Right renal pelvis (tissue), 4 donors: ENCODE measurements around the gene TMOD2. TPM values are rescaled to one million over a fixed set of nuclear protein-coding genes. Genes with fewer than 3 reads are reported as not detected.
"Not testable (repeated sequence)": the region's sequence is repeated elsewhere in the genome, so short reads cannot be mapped to it uniquely, and the experiment has no call there.

ENCODE experiments used
- DNase-seq, 4 donors: peaks; one replicate each; pipeline ENCODE4 v3.0.0-alpha.2; 2013; ENCODE audit warnings: low read depth in 4 of 4, low spot score in 3 of 4, missing footprints in 1 of 4
- polyA plus RNA-seq, 4 donors: library from polyadenylated mRNA; unstranded; fragments of 120-200 nt; gene quantifications; one replicate each; pipeline ENCODE4 v1.2.1, GENCODE V29; 2013; ENCODE audit not compliant: insufficient read length in 4 of 4

Gene TMOD2
- polyA plus RNA-seq, 4 donors: 3.9 to 5.3 (median 4.7) TPM

- DNase-seq: no peak
These were observed 16.6 kb downstream of the TMOD2 start for GRCh38 chr15:51768018-51768417.

DNA sequence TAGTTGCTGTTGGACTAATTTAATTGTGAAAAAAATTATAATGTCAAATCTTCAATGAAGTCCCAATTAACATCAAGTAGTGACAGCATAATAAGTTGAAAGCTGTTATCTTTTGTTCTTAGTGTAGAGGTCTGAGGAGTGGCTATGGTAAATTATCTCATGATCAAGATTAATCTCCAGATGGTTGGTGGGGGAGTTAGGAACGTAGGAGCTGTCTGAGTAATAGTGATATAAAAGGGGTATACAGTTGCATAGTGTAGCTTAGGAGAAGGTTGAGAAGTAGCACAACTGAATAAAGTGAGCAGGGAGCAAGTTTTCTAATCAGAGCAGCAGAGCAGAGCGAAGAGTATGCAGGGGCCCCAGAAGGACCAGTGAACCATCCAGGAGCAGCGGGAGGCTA is 19.5 kb downstream of the TMOD2 start:
- DNase-seq: no peak

DNA sequence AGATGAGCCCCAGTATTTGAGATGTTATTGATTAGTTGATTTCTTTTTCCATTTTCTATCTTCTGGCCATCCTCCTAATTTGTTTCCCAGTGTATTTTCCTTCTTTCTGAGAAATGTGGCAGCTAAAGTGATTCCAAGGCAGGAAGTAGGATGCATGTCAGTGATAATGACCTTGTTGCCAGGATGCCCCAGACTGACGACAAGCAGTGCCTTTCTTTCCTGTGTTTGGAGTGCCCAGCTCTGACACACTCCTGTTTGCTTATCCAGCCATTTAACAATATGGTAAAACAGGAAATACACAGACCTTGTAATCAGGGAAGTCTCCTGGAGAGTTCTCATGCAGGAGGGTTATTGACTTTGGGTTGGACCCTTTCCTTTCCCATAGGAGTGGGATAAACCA is 20.4 kb downstream of the TMOD2 start:
- DNase-seq: no peak

DNA sequence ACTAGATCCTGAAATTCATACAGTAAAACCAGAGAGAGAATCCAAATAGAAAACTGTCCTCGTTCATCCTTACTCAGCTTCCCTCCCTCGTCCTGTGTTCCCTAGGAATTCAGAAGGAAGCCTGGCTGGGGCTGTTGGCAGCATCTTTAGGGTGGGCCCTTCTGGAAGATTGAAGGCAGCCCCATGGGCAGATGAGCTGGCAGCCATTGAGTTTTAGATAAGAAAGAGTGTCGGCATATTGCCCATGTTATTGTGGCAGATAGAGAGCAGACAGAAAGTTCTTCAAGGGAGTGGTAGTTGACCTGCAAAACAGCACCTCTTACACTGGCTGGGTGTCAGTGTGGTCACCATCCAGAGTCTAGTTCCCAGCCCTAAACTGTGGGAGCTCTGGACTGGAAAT is 23.5 kb downstream of the TMOD2 start:
- DNase-seq: no peak

DNA sequence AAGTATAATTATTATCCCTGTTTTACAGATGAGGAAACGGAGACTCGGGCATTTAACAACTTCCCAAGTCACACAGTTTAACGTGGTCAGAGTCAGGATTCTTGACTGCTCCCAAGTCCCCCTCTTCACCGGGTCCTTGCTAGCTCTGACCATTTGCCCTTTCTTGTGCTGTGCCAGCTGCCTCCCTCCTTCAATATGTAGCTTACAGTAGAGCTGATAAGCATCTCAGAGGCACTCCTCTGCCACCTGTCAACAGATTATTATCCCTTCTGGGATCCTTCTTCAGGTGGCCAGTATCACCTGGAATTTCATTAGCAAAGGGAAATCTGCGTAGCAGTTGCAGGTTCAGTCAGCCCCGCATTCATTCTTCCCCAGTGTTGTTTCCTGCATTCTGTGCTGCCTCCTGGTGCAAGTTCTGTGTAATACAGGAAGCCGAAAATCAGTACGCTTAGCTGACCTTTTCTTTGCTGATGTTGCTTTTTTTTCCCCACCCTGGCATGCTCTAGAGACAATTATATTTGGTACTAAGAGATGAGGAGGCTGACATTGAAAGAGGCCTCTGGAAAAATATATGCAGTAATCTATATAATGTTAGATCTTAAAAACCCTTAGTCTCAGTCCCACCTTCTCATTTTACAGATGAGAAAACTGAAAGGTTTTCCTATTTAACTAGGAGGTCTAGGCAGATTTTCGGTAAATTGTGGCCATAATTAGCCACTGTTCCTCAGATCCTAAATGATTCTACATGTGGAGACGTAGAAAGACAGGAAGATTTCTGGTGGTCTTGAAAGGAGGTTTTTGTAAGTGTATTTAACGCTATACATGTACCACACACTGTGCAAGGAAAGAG is 24.8 kb downstream of the TMOD2 start:
- peak in 1 of 4 donors; percentile 42 for DNase-seq

GRCh38 chr15:51776952-51777569 is 25.7 kb downstream of the TMOD2 start:
- DNase-seq: peak; percentile 46 to 66 (median 55)

DNA sequence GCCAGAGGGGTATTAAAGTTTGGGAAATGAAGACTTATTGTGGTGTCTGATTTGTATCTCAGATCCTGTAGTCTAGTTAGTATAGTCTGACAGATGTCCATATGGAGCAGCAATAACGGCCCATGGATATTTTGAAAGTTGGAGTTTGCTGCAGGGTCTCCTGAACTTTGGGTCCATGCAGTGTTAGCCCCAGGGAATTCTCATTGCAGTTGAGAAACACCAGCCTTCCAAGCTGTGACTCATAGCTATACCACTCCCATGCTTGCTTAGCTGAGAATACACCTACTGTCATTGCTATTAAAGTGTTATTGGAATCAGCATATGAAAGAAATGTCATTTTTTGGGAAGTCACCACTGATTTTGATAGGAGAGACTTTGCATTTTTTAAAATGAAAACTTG is 29.2 kb downstream of the TMOD2 start:
- no peak for DNase-seq

- no peak for DNase-seq
These were observed 30.1 kb downstream of the TMOD2 start for GRCh38 chr15:51781506-51781905.

DNA sequence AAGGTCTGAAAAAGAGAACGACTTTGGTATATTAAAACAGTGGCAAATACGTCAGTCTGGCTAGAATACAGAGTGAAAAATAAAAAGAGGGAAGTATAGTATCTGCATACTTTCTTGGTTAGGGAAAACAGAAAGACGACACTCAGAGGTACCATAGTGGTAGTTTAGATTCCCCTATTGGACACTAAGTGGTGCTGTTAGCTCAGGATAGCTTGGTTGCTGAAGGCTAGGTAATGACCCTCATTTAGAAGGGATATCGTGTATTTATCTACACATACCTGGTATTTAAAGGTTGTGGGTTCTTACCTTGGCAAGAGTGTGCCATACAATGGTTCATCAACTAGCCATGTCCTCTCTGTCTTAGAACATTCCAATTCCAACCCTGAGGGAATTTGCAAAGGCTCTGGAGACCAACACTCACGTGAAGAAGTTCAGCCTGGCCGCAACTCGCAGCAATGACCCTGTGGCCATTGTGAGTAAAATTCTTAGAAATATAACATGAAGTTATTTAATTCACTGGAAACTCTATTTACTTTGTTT is 31.0 kb downstream of the TMOD2 start:
- no peak for DNase-seq

- DNase-seq: no peak
These were observed 32.6 kb downstream of the TMOD2 start for GRCh38 chr15:51783967-51784366.

DNA sequence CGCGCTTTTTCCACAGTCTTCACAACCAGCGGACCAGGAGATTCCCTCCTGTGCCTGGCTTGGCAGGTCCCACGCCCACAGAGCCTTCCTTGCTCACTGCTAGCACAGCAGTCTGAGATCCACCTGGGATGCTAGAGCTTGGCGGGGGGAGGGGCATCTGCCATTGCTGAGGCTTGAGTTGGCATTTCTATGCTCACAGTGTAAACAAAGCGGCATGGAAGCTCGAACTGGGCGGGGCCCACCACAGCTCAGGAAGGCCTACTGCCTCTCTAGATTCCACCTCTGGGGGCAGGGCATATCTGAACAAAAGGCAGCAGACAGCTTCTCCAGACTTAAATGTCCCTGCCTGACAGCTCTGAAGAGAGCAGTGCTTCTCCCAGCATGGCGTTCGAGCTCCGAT is 35.7 kb downstream of the TMOD2 start:
- DNase-seq: not testable (repeated sequence)

DNA sequence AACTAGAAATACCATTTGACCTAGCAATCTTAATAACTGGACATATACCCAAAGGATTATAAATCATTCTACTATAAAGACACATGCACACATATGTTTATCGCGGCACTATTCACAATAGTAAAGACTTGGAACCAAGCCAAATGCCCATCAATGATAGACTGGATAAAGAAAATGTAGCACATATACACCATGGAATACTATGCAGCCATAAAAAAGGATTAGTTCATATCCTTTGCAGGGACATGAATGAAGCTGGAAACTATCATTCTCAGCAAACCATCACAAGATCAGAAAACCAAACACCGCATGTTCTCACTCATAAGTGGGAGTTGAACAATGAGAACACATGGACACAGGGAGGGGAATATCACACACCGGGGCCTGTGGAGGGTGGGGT is 41.1 kb downstream of the TMOD2 start:
- not testable (repeated sequence) for DNase-seq

DNA sequence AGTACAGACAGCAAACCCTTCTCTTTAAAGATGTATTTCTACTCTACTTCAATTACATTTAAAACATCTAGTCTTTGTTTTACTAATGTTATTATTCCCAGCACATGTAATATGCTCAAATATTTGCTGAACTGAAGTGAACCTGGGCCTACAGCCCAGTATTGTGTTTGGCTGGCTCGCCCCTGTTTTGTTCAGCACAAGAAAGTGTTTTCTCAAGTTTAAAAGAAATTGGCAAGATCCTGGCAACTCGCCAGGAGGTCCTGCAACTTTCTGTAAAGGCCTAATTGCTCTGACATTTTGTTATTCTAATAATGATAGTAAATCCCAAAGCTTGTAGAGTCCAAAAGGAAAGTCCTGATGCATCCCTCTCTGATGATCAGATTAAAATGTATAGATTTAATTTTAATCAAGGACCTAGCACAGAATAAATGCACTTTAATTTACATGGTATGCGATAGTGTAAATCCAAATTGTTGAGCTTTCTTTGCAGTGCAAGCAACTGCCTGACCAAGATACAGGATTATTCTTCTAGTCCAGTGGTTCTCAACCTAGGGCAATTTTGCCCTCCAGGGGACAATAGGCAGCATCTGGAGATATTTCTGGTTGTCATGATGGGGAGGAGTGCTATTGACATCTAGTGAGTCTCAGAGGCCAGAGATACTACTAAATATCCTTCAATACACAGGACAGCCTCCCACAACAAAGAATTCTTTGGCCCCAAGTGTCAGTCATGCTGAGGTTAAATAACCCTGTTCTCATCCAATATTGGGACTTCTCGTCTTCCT is 42.3 kb downstream of the TMOD2 start:
- DNase-seq: peak in 2 of 4 donors; percentile 6 to 25

DNA sequence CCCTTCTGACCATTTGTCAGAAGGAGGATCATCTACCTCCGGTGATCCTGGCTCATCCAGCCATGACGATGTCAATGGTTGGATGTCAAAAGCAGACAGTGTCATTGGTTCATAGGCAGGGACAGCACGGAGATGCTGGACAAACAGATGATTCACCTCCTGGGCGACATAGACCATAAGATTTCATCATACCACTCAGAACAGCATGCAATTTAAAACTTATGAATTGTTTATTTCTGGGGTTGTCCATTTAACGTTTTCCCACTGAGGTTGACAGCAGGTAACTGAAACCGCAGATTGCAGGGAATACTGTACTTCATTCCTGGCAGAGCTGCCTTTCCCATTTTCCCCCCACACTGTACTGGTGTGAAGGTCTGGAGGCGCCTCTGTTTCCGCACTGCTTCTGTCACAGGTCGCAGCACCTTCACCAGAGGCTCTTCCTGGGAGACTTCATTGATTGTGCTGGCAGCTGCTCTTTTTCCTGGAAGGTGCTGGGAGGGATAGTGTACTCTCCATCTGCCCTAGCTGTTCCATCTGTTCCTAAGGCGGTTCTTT is 45.5 kb downstream of the TMOD2 start:
- no peak for DNase-seq

GRCh38 chr15:51798281-51798680 is 46.9 kb downstream of the TMOD2 start:
- DNase-seq: no peak

- DNase-seq: no peak
These were observed 48.2 kb downstream of the TMOD2 start for GRCh38 chr15:51799282-51800252.

GRCh38 chr15:51801391-51801835 is 50.0 kb downstream of the TMOD2 start:
- DNase-seq: no peak

DNA sequence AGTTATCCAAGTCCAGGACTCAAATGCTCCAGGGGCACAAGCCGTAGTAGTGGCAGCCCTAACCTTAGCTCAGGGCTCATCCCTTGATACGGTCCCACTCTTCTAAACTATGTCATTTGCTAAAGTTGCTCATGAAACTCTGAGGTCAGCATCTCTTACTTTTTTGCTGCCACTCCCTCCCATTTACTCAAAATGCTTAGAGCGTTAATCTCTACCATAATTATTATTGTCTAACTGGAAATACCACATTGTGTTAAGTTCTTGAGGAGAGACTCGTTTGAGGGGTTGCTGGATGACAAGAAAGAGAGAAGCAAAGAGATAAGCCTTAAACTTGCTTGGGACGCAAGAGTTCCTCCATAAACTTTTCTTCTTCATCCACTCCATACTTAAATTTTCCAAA is 51.2 kb downstream of the TMOD2 start:
- no peak for DNase-seq

DNA sequence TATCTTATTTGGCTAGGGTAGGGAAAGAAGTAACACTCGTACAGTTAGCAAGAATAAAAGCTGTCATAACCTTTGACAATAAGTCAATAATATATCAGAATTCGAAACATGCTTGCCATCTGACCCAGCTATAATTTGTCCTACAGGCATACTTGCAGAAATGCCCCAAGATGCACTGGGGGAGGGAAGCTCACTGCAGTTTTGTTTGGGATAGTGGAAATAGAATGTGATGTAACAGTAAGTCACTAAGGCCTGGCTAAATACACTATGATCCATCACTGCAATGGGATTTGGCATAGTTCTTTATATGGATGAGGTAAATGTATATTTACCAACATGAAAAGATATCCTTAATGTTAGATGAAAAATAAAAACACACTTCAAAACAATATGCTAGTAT is 52.6 kb downstream of the TMOD2 start:
- DNase-seq: no peak

DNA sequence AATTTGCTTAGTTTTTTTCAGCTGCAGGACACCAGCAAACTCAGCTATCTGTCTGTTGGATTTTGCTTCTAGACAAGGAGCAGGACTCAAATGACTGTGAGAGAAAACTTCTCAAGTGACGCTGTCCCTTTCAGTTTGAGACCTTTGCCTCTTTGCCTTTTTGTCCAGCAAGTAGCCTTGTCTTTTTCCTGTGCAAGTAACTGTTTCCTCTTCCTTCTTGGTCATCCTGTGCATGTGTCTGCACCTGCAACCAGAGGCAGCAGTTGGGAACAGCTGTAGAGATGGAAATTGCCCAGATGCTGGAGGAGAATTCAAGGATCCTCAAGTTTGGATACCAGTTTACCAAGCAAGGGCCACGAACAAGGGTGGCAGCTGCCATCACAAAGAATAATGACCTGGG is 54.7 kb downstream of the TMOD2 start:
- DNase-seq: no peak
